Lower leg skin (tissue), 3 donors: Measurements from ENCODE around the gene GIMD1.

Experiments
- CTCF ChIP-seq, 3 donors: fragments of 450-650 bp; IDR thresholded peaks; one replicate each; pipeline ENCODE4 v1.5.1; 2016; ENCODE audit warnings: antibody characterized with exemption in 3 of 3, mild to moderate bottlenecking in 3 of 3, moderate library complexity in 2 of 3
- POLR2A ChIP-seq, 2 donors: fragments of 450-650 bp; IDR thresholded peaks; one replicate each; pipeline ENCODE4 v1.6.1; 2016 to 2017; ENCODE audit warnings: antibody characterized with exemption in 2 of 2, mild to moderate bottlenecking in 1 of 2, moderate library complexity in 1 of 2

DNA sequence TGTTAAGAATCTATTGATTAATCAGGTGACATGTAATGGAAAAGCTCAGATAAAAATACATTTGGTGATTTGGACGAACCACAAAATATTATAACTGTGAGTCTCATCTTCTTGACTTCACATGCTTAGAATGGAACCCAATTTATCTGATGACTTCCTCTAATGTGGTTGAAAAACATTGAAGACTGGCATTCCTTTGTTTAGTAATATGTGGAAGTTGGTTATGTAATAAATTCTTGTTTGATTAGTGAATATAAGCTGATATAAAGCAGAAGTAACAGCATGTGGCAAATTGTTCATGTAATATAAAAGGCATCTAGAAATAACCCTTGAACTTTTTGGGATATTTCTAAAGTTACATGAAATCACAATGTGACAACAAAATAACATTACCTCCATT is 9.7 kb downstream of the GIMD1 start:
- TF ChIP-seq CTCF (IDR thresholded peaks at IDR 0.05), result no peak
- TF ChIP-seq POLR2A (IDR thresholded peaks at IDR 0.05), result no peak
